Large intestine (tissue), 3 donors: ENCODE results near the gene CAMP. TPM values are rescaled to one million over a fixed set of nuclear protein-coding genes. Genes with fewer than 3 reads are reported as not detected.

Source experiments
- DNase-seq, 2 donors: peaks; one replicate each; pipeline versions ENCODE4 v3.0.0 to v3.0.0-alpha.2; 2013
- H3K27ac ChIP-seq: one replicate; pipeline ENCODE4 v1.5.1; 2013; ENCODE audit warnings: low read length
- H3K27me3 ChIP-seq: 2 replicates; pipeline ENCODE4 v1.6.1; 2013; ENCODE audit warnings: low read length; ENCODE audit not compliant: control insufficient read depth, insufficient read depth
- H3K36me3 ChIP-seq: 2 replicates; pipeline ENCODE4 v1.6.1; 2013; ENCODE audit warnings: low read length; ENCODE audit not compliant: control insufficient read depth, insufficient read depth
- H3K4me1 ChIP-seq: one replicate; pipeline ENCODE4 v1.6.1; 2013; ENCODE audit warnings: low read length; ENCODE audit not compliant: control insufficient read depth, insufficient read depth
- H3K4me3 ChIP-seq: one replicate; pipeline ENCODE4 v1.5.1; 2013; ENCODE audit warnings: low read length
- H3K9me3 ChIP-seq: one replicate; pipeline ENCODE4 v1.6.1; 2013; ENCODE audit warnings: mild to moderate bottlenecking, low read depth, low read length, moderate library complexity; ENCODE audit not compliant: control insufficient read depth
- WGBS: methylation state at CpG from one replicate; pipeline ENCODE4 v1.1.5; 2013; ENCODE audit warnings: low lambda C conversion rate; ENCODE audit not compliant: insufficient coverage; 5-methylcytosine and 5-hydroxymethylcytosine counted together
- polyA plus RNA-seq: library from polyadenylated mRNA; unstranded; fragments of 120-200 nt; gene quantifications from one replicate; pipeline ENCODE4 v1.2.1, GENCODE V29; 2013

The CAMP gene
- polyA plus RNA-seq, 1 donor, result 0.19 TPM

DNA sequence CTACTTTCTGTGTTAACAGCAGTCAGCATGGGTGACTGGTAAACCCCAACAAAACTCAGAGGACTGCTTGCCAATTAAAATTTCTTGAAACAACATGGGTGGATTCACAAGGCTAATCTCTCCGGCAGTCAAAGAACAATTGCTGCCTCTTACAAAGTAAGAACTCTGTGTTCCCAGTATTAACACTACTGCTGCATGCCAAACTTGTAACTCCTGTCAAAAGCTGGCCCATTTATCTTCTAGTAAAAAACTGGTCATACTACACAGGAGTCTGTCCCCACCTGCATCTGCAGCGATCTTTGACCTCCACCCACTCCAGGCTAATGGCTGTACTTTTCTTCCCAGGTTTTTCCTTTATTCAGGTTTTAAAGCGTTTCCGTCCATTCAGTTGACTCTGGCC, 8.9 kb downstream of the CAMP start:
- no peak overlapping the region for H3K27ac ChIP-seq
- DNase-seq, result no peak

DNA sequence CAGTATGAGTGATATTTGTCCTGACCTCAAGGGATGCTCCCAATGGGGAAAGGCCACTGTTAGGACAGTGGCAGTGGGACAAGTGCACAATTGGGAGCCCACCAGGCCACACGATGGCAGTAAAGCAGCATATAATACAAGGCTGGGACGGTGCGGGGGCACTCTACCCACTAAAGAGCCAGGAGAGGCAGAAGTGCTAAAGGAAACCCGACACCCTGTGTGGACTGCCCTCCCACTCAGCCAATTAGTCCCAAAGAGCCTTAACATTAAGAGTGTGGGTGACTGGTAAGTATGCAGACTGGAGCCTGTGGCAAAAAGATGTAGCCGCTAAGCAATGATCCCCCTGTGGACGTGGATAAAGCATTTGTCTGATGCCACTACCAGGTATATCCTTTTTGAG, 9.4 kb downstream of the CAMP start:
- Histone ChIP-seq H3K9me3 (no peaks in the 10 kb centered on the region), H3K36me3 (no peaks in the 10 kb centered on the region), H3K4me1 (no peaks in the 10 kb centered on the region), H3K4me3 (no peak overlapping the region), H3K27ac (no peak overlapping the region), H3K27me3 (no peaks in the 10 kb centered on the region)
- DNase-seq, result peak in 1 of 2 donors; percentile 36
- no CpG with 5 or more reads among the region's 6 CpGs for WGBS

More for the DNA sequence above, 8.9 kb downstream of the CAMP start:
- Histone ChIP-seq H3K4me3 (no peak overlapping the region), H3K27me3 (no peaks in the 10 kb centered on the region), H3K36me3 (no peaks in the 10 kb centered on the region), H3K4me1 (no peaks in the 10 kb centered on the region), H3K9me3 (no peaks in the 10 kb centered on the region)
- WGBS, result 60% methylated on average over 1 of the region's 4 CpGs

DNA sequence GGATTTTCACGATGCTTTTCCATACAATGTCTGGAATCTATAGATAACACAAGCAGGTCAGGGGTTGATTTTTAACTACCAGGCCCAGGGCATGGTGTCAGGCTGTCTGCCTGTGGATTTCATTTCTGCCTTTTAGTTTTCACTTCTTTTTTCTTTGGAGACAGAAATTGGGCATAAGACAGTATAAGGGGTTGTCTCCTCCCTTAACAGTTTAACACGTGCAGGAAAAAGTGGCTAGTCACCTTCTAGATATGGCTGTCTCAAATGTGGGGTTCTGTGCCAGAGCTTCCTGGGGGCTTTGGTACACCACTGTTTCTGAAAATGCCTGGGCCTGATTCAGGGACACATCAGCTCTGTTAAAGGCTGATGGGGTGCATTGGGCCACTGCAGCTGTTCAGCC, 10.2 kb downstream of the CAMP start:
- 80% methylated on average over 1 of the region's 2 CpGs for WGBS
- Histone ChIP-seq H3K27ac (no peak overlapping the region), H3K4me1 (no peaks in the 10 kb centered on the region), H3K9me3 (no peaks in the 10 kb centered on the region), H3K36me3 (no peaks in the 10 kb centered on the region), H3K4me3 (no peak overlapping the region), H3K27me3 (no peaks in the 10 kb centered on the region)
- DNase-seq, result no peak

DNA sequence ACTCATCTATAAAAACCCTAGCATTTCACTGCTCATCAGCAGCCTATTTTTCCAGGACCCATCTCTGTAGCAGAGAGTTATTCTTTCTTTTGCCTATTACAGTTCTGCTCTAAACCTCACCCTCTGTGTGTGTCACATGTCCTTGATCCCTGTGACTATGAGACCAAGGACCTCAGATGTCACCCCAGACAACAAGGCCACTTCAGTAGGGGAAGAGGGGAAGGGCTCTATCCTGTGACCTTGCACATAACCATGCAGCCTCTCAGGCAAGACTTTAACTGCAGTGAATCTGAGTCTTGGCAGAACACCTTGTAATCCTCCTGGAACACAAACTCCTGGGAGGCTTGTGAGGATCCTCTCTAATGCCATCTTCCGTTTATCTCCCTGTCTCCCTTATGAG, 13.2 kb downstream of the CAMP start:
- Histone ChIP-seq H3K36me3 (no peaks in the 10 kb centered on the region), H3K4me1 (no peaks in the 10 kb centered on the region), H3K27me3 (no peaks in the 10 kb centered on the region), H3K4me3 (no peak overlapping the region), H3K27ac (no peak overlapping the region), H3K9me3 (no peaks in the 10 kb centered on the region)
- WGBS, result 67% methylated on average over 1 of the region's 1 CpG
- peak in 1 of 2 donors; percentile 12 for DNase-seq

DNA sequence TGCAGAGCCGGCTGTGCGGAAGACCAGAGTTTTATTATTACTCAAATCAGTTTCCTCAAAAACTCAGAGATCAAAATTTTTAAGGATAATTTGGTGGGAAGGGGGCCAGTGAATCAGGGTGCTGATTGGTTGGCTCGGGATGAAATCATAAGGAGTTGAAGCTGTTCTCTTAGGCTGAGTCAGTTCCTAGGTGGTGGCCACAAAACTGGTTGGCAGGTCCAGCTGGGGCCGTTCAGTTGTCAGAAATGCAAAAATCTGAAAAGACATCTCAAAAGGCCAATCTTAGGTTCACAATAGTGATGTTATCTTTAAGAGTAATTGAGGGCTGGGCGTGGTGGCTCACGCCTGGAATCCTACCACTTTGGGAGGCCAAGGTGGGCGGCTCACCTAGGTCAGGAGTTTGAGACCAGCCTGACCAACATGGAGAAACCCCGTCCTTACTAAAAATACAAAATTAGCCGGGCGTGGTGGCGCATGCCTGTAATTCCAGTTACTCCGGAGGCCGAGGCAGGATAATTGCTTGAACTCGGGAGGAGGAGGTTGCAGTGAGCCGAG, 15.3 kb downstream of the CAMP start:
- WGBS, result no CpG with 5 or more reads among the region's 15 CpGs
- Histone ChIP-seq H3K4me3 (no peak overlapping the region), H3K4me1 (no peaks in the 10 kb centered on the region), H3K27ac (no peak overlapping the region), H3K9me3 (no peaks in the 10 kb centered on the region), H3K27me3 (no peaks in the 10 kb centered on the region), H3K36me3 (no peaks in the 10 kb centered on the region)
- no peak for DNase-seq

DNA sequence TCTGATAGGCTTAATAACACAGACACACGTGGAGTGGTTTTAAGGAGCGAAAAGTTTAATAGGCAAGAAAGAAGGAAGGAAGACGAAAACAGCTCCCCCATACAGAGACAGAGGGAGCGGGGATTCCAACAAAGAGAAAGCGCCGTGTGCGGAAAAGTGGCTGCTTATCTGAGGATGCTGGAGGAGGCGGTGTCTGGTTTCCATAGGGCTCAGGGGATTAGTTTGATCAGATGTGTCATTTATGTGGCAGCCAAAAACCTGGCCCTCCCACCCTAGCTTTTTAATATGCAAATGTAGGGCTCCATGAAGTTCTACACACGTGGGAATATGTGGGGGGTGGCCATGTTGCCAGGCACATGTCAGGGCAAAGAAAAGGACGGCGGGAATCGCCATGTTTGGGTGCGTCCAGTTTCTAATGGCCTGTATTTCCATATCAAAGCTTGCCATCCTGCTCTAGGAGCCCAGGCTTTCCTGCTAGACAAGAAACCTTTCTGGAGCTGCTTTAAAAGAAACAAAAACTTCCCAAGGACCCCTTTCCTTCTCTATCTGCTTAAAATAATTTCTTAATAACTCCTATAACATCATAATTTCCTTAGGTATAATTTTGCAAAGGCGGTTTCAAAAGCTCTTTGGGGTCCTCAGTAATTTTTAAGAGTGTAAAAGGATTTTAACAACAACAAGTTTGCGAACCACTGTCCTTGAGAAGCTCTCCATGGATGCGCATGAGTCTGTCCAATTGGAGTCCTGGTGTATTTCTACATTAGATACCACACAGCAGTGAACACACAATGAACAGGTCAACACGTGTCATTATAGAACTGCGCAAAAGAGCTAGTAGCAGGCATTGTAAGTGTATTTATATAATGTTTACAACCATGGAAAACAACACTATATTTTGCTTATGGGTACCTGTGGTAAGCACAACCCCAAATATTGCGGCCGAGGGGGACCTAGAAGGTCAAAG, 17.0 kb downstream of the CAMP start:
- WGBS, result 85% methylated on average over 3 of the region's 20 CpGs
- peak overlapping the region; percentile 91 for H3K4me3 ChIP-seq
- H3K27me3 ChIP-seq, result no peaks in the 10 kb centered on the region
- no peaks in the 10 kb centered on the region for H3K36me3 ChIP-seq
- H3K27ac ChIP-seq, result peak overlapping the region; percentile 76
- no peaks in the 10 kb centered on the region for H3K9me3 ChIP-seq
- DNase-seq, result no peak
- H3K4me1 ChIP-seq, result no peaks in the 10 kb centered on the region

DNA sequence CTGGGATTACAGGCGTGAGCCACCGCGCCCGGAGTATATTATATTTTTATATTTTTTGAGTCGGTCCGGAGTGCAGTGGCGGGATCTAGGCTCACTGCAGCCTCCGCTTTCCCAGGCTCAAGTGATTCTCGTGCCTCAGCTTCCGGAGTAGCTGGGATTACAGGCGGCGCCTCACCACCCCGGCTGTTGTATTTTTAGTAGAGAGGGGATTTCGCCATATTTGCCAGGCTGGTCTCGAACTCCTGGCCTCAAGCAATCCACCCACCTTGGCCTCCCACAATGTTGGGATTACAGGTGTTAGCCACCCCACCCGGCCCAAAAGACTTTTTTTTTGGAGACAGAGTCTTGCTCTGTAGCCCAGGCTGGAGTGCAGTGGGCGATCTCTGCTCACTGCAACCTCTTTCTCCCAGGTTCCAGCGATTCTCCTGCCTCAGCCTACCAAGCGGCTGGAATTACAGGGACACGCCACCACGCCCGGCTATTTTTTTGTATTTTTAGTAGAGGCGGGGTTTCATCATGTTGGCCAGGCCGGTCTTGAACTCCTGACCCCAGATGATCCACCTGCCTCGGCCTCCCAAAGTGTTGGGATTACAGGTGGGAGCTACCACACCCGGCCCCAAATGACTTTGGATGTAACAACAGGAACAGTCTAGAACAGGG, 18.6 kb downstream of the CAMP start:
- no peaks in the 10 kb centered on the region for H3K4me1 ChIP-seq
- no peaks in the 10 kb centered on the region for H3K36me3 ChIP-seq
- H3K9me3 ChIP-seq, result no peaks in the 10 kb centered on the region
- no CpG with 5 or more reads among the region's 26 CpGs for WGBS
- H3K27ac ChIP-seq, result no peak overlapping the region
- H3K4me3 ChIP-seq, result peak overlapping the region; percentile 91
- no peak for DNase-seq
- H3K27me3 ChIP-seq, result no peaks in the 10 kb centered on the region

DNA sequence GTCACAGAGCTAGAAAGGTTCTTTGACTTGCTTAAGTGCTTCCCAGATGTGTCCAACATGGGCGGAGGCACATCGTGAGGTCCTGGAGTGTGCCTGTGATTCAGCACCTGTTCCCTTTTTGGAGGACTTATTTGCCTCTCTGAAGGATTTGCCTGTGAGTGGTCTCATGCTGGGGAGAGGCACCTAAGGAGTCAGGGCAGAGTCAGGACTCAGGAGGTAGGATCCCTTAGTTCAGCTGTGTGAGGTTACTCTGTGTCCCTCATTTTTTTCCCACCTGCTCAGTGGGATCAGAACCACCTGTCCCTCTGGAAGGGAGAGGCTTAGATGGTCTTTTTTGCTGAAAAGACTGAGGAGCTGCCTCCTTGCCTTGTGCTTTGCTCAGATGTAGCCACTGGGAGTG, 20.6 kb downstream of the CAMP start:
- H3K4me3 ChIP-seq, result no peak overlapping the region
- no peaks in the 10 kb centered on the region for H3K4me1 ChIP-seq
- DNase-seq, result no peak
- no peaks in the 10 kb centered on the region for H3K27me3 ChIP-seq
- WGBS, result no CpG with 5 or more reads among the region's 2 CpGs
- no peak overlapping the region for H3K27ac ChIP-seq
- peaks cover 2% of the 10 kb centered on the region for H3K36me3 ChIP-seq
- no peaks in the 10 kb centered on the region for H3K9me3 ChIP-seq

DNA sequence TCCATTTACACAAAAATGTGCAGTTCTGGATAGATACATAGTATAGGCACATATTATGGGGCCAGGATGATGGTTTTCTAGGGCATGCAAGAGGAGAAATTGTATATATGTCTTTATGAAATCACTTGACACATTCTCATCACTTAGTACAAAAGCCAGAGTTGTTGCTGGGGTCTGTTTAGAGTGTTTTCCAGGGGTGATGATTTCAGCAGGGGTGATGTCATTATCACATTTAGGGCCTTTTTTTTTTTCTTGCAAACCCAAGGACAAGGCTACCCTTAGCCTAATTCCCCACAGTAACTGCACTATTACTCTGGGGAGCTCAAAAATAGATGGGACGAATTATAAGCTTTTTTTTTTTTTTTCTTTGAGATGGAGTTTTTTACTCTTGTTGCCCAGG, 21.2 kb downstream of the CAMP start:
- peaks cover 2% of the 10 kb centered on the region for H3K36me3 ChIP-seq
- DNase-seq, result no peak
- no CpG with 5 or more reads among the region's 1 CpG for WGBS
- no peaks in the 10 kb centered on the region for H3K9me3 ChIP-seq
- no peaks in the 10 kb centered on the region for H3K27me3 ChIP-seq
- H3K4me1 ChIP-seq, result no peaks in the 10 kb centered on the region
- H3K27ac ChIP-seq, result no peak overlapping the region
- no peak overlapping the region for H3K4me3 ChIP-seq

DNA sequence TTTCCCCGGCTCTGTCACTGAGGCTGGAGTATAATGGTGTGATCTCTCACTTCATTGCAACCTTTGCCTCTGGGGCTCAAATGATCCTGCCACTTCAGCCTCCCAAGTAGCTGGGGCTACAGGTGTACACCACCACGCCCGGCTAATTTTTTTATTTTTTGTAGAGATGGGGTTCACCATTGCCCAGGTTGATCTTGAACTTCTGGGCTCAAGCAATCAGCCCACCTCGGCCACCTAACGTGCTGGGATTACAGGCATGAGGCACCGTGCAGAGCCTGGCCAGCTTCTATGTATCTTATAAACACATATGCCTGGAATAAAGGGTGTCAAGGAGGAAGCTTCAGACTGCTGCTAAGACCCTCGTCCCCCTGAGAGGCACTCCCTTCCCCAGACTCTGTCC, 21.8 kb downstream of the CAMP start:
- H3K27me3 ChIP-seq, result no peaks in the 10 kb centered on the region
- H3K27ac ChIP-seq, result no peak overlapping the region
- no peak overlapping the region for H3K4me3 ChIP-seq
- H3K4me1 ChIP-seq, result no peaks in the 10 kb centered on the region
- no CpG with 5 or more reads among the region's 7 CpGs for WGBS
- peaks cover 2% of the 10 kb centered on the region for H3K36me3 ChIP-seq
- no peaks in the 10 kb centered on the region for H3K9me3 ChIP-seq
- DNase-seq, result no peak
